ENCODE measurements around the gene S100P. TPM values are rescaled to one million over a fixed set of nuclear protein-coding genes. Genes with fewer than 3 reads are reported as not detected.

S100P gene
- total RNA-seq, 2 donors from 2014 or later, result 0.87 to 2.5 TPM

DNA sequence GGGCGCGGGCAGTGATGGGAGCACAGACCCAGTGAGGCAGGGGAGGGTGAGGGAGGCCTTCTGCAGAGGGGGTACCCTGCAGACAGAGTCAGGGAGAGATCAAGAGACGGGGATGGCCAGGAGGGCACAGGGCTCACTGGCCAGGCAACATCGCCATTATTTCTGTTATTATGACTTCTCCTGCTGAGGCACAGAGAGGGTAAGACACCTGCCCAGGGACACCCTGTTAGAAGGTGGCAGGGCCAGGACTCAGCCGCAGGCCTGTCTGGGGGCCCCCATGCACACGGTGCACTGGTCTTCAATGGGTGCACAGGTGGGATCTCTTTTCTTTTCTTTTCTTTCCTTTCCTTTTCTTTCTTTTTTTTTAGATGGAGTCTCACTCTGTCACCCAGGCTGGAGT, 38.1 kb downstream of the S100P start:
- no peaks in the 10 kb centered on the region for H3K4me1 Mint-ChIP-seq
- peaks cover 8% of the 10 kb centered on the region for H3K27me3 Mint-ChIP-seq
- no peak for ATAC-seq (replicated peaks)
- H3K36me3 Mint-ChIP-seq (ENCODE audit: low read depth), result no peaks in the 10 kb centered on the region
- no peak overlapping the region for H3K27ac Mint-ChIP-seq
- H3K4me3 Mint-ChIP-seq, result no peak overlapping the region
- H3K9me3 Mint-ChIP-seq, result no peaks in the 10 kb centered on the region

DNA sequence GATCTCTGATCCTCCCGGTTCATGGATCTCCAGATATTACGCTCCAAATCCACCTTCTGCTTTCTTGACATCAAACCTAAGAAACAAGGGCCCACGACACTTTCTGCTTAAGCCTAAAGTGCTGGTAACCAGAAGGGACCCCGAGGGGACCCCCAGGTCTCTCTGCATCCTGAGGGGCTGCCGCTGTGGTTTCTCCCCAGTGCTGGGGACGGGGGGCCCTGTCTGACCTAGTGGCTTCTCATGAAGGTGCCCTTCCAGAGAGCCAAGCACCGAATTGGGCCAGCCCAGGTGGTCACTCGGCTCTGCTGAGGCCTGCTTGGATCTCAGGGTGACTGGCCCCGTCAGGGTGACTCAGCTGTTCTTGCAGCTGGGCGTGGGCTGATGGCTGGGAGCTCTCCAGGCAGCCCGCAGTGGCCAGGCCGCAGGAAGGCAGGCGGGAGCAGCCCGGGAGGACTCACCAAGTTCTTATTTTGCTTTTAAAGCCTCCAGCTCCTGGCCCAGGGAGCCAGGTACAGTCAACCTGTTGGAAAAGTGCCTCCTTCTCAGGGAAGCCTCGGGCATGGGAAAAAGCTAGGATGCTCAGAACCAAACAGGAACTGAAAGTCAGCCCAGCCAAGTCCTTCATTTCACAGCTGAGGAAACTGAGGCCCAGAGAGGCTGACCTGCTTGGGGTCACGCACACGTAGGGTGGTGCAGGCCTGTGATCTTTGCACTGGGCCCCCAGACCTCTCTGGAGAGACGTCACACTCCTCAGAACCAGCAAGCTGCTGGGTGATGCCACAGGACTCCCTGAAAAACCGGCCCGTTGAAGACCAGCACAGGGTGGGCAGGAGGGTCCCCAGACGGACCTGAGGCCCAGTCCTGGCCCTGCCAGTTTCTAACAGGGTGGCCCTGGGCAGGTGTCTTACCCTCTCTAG, 39.0 kb downstream of the S100P start:
- Mint-ChIP-seq H3K4me3 (no peak overlapping the region), H3K4me1 (no peaks in the 10 kb centered on the region), H3K27ac (no peak overlapping the region), H3K27me3 (peaks cover 8% of the 10 kb centered on the region), H3K36me3 (ENCODE audit: low read depth) (no peaks in the 10 kb centered on the region), H3K9me3 (no peaks in the 10 kb centered on the region)
- ATAC-seq (replicated peaks), result no peak

DNA sequence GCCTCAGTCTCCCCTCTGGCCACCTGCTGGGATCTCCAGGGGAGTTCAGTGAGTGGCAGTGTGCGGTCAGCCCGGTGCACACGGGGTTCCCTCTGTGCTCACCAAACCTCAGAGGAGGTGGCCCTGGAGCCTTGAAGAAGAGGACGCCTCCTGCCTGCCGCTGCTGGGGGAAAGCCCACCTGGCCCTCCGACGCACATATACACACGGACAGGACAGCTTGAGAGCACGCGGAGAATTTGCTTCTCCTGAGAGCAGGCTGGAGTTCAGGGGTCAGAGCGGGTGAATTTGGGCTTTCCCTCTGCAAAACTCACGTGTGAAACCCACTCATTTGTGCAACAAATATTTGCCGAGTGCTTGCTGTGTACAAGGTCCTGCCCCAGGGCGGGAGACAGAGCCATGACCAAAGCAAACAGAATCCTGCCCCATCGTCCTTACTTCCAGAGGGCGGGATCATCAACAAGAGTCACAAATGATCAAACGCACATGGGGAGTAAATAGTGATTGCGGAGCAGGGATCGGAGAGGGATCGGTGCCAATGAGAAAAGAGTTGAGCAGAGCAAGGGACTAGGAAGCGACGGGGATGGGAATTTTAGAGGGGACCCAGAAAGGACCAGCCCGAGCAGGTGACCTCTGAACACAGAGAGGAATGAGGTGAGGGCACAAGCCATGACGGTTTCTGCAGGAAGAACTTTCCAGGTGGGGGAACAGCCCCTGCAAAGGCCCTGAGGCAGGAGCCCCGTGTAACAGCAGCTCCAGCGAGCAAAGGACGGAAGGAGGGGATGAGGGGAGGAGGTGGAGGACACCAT, 39.9 kb downstream of the S100P start:
- Mint-ChIP-seq H3K36me3 (ENCODE audit: low read depth) (no peaks in the 10 kb centered on the region), H3K4me3 (no peak overlapping the region), H3K27ac (peak overlapping the region; percentile 22), H3K4me1 (no peaks in the 10 kb centered on the region), H3K9me3 (no peaks in the 10 kb centered on the region), H3K27me3 (peaks cover 8% of the 10 kb centered on the region)
- ATAC-seq (replicated peaks), result no peak

DNA sequence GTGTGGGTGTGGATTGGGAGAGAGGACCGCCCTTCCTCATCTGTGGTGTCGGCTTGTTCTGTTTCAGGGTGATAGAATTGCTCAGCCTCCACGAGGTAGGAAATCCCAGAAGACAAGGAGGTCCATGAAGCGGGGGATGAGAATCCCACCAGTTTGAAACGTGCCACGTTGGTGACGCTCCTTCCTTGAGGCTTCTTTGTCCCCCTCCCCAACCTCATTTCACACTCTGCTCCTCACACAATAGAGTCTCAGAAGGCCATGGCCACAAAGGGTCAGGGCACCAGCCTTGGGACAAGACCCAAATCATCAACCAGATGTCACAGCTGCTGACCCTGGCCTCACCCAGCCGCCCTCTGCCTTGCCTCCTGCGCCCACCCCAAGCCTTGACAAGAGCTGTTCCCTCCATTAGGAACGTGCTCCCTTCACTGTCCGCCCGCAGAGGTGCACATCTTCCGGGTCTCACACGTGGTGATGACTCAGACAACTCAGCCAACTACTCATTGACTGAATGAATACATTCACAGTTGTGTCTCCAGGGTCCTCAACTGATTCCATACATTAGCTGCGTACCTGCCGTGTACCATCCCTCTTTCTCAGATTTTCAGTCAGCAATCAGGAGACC, 40.6 kb downstream of the S100P start:
- Mint-ChIP-seq H3K27ac (no peak overlapping the region), H3K4me3 (no peak overlapping the region), H3K36me3 (ENCODE audit: low read depth) (no peaks in the 10 kb centered on the region), H3K4me1 (no peaks in the 10 kb centered on the region), H3K27me3 (peaks cover 8% of the 10 kb centered on the region), H3K9me3 (no peaks in the 10 kb centered on the region)
- ATAC-seq (replicated peaks), result no peak

DNA sequence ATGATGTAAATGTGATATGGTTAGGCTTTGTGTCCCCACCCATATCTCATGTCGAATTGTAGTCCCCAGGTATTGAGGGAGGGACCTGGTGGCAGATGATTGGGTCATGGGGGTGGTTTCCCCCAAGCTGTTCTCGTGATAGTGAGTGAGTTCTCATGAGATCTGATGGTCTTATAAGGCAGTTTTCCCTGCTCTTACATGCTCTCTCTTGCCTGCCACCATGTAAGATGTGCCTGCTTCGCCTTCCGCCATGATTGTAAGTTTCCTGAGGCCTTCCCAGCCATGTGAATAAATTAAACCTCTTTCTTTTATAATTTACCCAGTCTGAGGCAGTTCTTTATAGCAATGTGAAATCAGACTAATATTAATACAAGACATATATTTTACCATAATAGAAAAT, 46.2 kb downstream of the S100P start:
- Mint-ChIP-seq H3K4me1 (no peaks in the 10 kb centered on the region), H3K9me3 (no peaks in the 10 kb centered on the region), H3K27me3 (peaks cover 4% of the 10 kb centered on the region), H3K36me3 (ENCODE audit: low read depth) (no peaks in the 10 kb centered on the region), H3K4me3 (no peak overlapping the region), H3K27ac (no peak overlapping the region)
- ATAC-seq (replicated peaks), result no peak

DNA sequence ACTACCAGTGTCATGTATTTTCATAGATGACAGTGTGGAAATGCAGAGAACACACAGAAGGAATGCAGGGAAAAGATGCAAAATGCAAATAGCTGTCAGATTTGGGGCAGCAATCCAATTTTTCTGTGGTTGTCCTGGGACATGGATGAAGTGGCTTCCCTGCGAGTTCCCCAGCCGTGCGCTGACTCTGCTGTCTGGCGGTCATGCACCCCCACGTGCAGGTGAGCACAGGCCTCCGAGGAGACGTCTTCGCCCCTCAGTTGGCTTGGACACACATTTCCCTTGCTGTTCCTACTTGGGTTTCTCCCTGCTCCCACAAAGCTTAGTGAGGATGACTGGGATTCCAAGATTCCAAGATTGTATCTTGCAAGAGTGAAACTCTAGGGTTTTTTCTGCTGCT, 46.7 kb downstream of the S100P start:
- no peak for ATAC-seq (replicated peaks)
- Mint-ChIP-seq H3K9me3 (no peaks in the 10 kb centered on the region), H3K36me3 (ENCODE audit: low read depth) (no peaks in the 10 kb centered on the region), H3K4me1 (no peaks in the 10 kb centered on the region), H3K27ac (no peak overlapping the region), H3K27me3 (peaks cover 4% of the 10 kb centered on the region), H3K4me3 (no peak overlapping the region)

DNA sequence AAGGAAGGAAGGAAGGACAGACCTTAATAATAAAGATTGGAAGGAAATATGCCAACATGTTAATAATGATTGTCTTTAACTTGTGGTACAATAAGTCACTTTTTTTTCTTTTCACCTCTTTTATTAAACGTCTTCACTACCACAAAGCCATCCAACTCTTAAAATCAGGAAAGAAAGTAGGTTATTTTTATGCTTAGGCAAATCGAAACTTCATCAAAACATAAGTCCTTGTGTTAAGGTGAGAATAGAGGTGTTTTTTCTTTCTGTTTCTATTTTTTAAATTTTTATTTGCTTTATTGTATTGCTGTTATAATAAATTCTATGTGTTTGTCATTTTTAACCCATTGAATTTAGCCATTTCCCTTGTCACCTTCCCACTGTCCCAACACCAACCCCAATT, 48.8 kb downstream of the S100P start:
- Mint-ChIP-seq H3K36me3 (ENCODE audit: low read depth) (no peaks in the 10 kb centered on the region), H3K4me3 (no peak overlapping the region), H3K27me3 (no peaks in the 10 kb centered on the region), H3K27ac (no peak overlapping the region), H3K9me3 (no peaks in the 10 kb centered on the region), H3K4me1 (no peaks in the 10 kb centered on the region)
- peak; percentile 54 for ATAC-seq (replicated peaks)

DNA sequence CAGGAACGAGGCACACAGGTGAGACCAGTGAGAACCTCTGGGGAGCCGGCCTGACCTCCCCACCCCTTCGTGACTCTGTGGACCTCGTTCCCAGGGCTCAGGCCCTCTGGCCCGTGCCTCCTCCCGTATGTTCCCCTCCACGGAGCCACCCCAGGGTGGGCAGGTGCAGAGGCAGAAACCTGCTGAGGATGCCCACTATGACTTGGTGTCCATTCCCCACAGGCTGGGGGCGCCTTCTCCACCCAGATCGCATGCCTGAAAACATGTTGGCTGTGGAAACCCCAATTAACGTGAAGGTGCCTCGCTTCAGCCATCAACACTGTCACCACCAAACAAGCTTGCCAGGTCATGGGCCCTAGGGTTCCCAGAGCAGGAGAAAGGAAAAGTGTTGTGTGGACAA, 49.3 kb downstream of the S100P start:
- Mint-ChIP-seq H3K4me1 (no peaks in the 10 kb centered on the region), H3K27me3 (no peaks in the 10 kb centered on the region), H3K4me3 (no peak overlapping the region), H3K27ac (no peak overlapping the region), H3K36me3 (ENCODE audit: low read depth) (no peaks in the 10 kb centered on the region), H3K9me3 (no peaks in the 10 kb centered on the region)
- ATAC-seq (replicated peaks), result no peak

Other genes with a start within 250 kb of the S100P start
- gene PPP2R2C, start 221.3 kb upstream of the S100P start, total RNA-seq, result not detected
- 10 to 100 TPM; 19.5 to 20.3 TPM for gene MAN2B2, start 118.7 kb upstream of the S100P start, total RNA-seq
- 10 to 100 TPM; 86.7 to 96.7 TPM for gene MRFAP1, start 53.2 kb upstream of the S100P start, total RNA-seq
- gene MRFAP1L1, start 16.0 kb downstream of the S100P start, total RNA-seq, result 10 to 100 TPM; 35.8 to 53.6 TPM
- gene BLOC1S4, start 22.3 kb downstream of the S100P start, total RNA-seq, result 10 to 100 TPM; 15.9 to 17.7 TPM
- gene KIAA0232, start 88.8 kb downstream of the S100P start, total RNA-seq, result 10 to 100 TPM in 1 of 2 donors, 1 to 10 TPM in 1; 9.4 to 10.5 TPM
- 10 to 100 TPM; 44.1 to 63.8 TPM for gene TBC1D14, start 215.9 kb downstream of the S100P start, total RNA-seq

Data from activated T-helper 17 cell treated with anti-CD3 and anti-CD28 coated beads, Interleukin-2, amount 50 U/mL, for 72 hours (primary cell).